HepG2 (cell line): ENCODE results near the gene FBF1.

Source experiments
- CTCF ChIP-seq: sonication (generic); formaldehyde crosslinking; IDR thresholded peaks from 2 replicates; pipeline ENCODE4 v1.5.0; 2020; ENCODE audit warnings: mild to moderate bottlenecking, missing genetic modification reagents, moderate library complexity
- DPF2 ChIP-seq: sonication (generic); formaldehyde crosslinking; IDR thresholded peaks from 2 replicates; pipeline ENCODE4 v1.4.0; 2020; ENCODE audit warnings: mild to moderate bottlenecking, low read depth, missing genetic modification reagents, borderline replicate concordance
- NR3C1 ChIP-seq: sonication (generic); formaldehyde crosslinking; IDR thresholded peaks from 2 replicates; pipeline ENCODE4 v1.4.0; 2020; ENCODE audit warnings: missing genetic modification reagents
- ZNF138 ChIP-seq: sonication (generic); formaldehyde crosslinking; IDR thresholded peaks from 2 replicates; pipeline ENCODE4 v1.5.0; 2020; ENCODE audit warnings: mild to moderate bottlenecking, low read depth, missing genetic modification reagents
- ZNF766 ChIP-seq: sonication (generic); formaldehyde crosslinking; IDR thresholded peaks from 2 replicates; pipeline ENCODE4 v1.5.0; 2020; ENCODE audit warnings: missing genetic modification reagents, borderline replicate concordance

DNA sequence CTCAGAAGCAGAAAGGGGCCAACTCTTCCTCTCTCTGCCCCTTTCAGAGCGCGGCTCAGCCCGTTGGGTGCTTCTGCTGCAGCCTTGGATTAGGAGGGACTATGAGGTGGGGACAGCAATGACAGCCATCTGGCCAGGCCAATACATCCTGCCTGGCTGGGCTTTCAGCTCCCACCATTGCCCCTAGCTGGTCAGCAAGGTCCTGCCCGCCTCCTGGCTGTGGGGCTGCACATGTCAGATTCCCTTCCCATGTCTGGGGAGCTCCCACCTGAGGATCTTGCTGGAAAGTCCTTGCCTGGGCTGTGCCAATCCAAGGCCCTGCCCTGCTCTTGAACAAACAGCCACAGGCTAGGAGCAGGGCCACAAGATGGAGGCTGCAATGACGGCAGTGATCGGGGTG, 52.4 kb downstream of the FBF1 start:
- TF ChIP-seq NR3C1 (CRISPR knock-in tag) (no peak), ZNF138 (CRISPR knock-in tag) (no peak), ZNF766 (CRISPR knock-in tag) (no peak), DPF2 (no peak), CTCF (CRISPR knock-in tag) (no peak)
